Fibroblast of skin of abdomen (primary cell): ENCODE data around the gene PLEKHA5.
"Not testable (repeated sequence)": the region's sequence is repeated elsewhere in the genome, so short reads cannot be mapped to it uniquely, and the experiment has no call there.

Experiments
- DNase-seq: peaks from one replicate; pipeline ENCODE4 v3.0.0-alpha.2; 2013

PLEKHA5 gene

DNA sequence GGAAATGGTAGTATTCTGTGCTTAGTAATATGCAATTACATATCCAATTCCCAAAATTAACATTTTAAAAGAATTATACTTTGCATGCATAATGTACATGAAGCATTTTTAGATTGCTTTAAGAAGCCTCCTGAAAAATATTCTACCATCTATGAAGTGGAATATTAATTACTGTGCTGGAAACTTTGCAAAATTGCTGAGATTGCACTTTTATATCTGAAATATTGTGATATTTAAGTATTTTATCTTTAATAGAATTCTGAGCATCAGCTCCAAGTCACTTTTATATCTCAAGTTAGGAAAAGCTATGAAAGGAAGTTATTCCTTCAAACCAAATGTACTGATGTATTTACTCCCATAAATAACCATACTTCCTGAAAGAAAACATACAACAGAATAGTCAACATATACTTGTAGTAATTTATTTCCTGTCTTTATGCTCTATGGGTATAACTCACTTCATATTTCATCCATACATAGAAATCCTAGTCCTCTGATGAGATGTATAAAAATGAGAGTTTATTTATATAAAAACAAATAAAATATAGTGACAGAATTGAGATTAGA, 152.7 kb downstream of the PLEKHA5 start:
- DNase-seq = no peak

- no peak for DNase-seq
Observed at GRCh38 chr12:19284658-19285057, 155.1 kb downstream of the PLEKHA5 start.

DNA sequence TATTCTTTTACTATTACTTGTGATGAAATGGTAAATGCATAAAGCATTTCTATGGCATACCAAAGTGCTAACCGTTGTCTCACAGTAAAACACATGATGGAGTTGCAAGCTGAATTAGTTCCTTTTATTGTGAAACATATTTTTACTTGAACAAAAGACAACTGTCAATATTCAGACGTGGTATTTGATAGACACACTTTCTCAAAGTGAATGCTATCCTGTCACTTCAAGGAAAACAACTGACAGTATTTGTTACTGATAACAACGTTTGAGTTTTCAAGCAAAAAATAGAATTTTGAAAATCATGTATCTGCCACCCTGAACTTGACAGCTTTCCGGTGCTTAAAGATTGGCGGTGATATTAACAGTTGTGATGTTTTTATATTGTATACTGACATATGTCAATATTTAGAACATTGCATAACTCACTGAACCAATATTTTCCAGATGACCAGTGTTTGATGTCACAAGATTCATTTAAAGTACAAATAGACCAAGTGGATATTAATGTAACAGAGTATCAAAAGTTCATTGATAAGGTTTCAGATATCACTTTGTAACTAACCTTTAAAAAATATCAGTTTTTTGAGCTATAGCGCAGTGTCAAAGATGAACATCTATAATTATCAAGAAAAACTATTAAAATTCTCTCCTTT, 156.4 kb downstream of the PLEKHA5 start:
- DNase-seq = no peak

GRCh38 chr12:19287302-19287701, 157.8 kb downstream of the PLEKHA5 start:
- no peak for DNase-seq

- no peak for DNase-seq
Observed at GRCh38 chr12:19288161-19288560, 158.6 kb downstream of the PLEKHA5 start.

- DNase-seq = peak; percentile 44
Observed at GRCh38 chr12:19288603-19289244, 159.2 kb downstream of the PLEKHA5 start.

DNA sequence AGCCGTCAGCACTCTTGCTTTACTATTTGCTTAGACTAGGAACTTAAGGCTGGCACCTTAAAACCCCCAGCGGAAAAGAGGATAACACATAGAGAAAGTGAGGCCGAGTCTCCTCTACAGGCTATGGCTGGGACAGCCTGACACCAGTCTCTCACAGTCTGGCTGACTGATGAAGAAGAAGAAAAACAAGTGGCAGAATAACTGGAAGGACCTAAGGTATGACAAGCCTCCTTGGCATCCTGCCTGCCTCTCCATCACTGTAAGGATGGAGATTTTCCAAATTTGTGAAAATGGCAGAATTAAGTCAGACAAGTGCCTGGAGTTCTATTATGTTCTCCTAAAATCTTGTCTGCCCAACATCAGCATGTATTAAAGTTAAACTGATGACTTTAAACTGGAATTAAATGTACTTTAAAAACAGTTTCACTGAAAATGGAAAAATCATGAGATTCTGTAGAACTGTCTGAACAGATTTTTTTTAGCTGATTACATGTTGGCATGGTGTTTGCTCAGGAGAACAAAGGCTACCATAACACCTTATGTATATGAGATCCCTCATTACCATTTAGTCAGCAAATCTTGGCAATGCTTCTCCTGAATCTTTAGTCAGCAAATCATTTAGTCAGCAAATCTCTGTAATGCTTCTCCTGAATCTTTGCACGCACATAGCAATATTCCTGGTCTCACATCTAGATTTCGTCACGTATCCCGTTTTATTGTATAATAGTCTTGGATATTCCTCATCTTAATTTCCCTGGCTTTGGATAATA, 169.5 kb downstream of the PLEKHA5 start:
- no peak for DNase-seq

- no peak for DNase-seq
Observed at GRCh38 chr12:19299765-19300164, 170.2 kb downstream of the PLEKHA5 start.

DNA sequence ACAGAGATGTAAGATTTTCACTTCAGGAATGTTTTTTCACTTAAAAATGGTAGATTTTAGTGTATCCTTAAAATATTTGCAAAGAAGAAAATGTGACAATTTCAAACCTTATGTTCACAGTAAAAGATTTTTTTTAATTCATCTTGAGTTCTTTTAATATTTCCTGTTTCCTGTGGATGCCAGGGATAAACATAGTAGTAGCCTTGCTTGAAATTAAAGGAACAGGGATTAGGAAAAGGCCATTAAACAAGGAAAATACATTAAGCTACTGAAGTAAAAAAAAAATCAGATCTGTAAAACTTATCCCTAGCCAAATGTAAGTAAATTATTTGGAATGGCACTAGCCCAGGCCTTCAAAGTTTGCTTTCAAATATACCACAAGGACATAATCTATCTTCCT, 171.7 kb downstream of the PLEKHA5 start:
- DNase-seq = no peak

DNA sequence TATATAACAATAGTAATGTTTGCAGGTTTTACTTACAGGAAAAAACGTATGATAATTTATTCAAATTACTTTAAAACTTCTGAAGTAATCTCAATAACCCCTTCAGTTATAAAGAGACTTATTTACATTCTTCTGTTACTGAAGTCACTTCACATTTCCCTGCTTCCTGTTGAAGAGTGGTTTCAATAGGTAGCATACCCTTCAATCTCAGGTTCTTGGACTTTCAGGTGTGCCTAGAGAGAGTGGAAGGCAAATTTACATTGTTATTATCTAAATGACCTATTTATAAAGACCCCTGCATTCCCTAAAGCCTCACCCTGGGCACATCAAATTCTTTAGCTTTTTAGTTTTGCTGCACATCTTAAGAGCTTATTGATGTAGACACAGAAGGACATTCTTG, 172.2 kb downstream of the PLEKHA5 start:
- no peak for DNase-seq

DNA sequence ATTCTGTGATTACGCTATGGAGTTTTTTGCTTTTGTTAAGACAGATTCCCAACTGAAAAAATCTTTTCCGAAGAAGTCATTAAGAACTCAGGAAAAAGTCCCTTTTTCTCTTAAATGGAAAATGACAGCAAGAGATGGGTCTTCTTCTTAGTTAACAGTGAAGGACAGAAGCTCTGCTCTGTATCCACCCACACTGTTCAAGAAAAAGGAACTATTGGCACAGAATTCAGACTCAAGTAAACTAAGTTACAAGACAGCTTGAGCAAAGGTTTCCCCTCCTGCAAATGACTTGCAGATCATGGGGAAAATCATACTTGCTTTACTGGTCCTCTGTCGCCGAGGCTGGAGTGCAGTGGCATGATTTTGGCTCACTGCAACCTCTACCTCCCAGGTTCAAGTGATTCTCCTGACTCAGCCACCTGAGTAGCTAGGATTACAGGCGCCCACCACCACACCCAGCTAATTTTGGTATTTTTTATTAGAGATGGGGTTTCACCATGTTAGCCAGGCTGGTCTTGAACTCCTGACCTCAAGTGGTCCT, 172.6 kb downstream of the PLEKHA5 start:
- DNase-seq = no peak

DNA sequence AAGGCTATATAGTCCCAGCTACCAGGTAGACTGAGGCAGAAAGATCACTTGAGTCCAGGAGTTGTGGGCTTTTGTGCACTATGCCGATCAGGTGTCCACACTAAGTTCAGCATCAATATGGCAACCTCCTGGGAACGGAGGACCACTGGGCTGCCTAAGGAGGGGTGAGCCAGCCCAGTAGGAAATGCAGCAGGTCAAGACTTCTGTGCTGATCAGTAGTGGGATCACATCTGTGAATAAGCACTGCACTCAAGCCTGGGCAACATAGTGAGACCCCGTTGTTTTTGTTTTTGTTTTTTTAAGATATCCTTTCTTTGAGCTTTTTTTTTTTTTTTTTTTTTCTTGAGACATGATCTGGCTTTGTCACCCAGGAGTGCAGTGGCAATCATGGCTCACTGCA, 174.0 kb downstream of the PLEKHA5 start:
- no peak for DNase-seq

- DNase-seq = no peak
Observed at GRCh38 chr12:19304149-19304750, 174.7 kb downstream of the PLEKHA5 start.

GRCh38 chr12:19305621-19306020, 176.1 kb downstream of the PLEKHA5 start:
- DNase-seq = not testable (repeated sequence)

DNA sequence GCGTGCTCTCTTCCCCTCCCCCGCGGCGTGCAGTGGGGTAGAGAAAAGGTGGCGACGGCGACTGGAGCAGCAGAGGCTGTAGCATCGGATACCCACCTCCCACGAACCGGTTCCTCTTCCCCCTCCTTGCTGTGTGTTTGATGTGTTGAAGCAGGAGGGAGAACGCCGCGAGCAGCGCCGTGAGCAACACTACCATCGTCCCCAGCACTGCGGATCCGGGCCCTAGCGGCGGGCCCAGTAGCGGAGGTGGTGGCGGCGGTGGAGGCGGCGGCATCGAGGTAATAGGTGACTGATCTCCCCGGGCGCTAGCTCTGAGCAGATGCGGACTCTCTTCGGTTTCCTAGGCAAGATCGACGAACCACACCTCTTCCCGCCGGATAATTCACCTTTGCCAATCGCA, 176.8 kb downstream of the PLEKHA5 start:
- no peak for DNase-seq

- DNase-seq = no peak
Observed at GRCh38 chr12:19307451-19307850, 177.9 kb downstream of the PLEKHA5 start.

DNA sequence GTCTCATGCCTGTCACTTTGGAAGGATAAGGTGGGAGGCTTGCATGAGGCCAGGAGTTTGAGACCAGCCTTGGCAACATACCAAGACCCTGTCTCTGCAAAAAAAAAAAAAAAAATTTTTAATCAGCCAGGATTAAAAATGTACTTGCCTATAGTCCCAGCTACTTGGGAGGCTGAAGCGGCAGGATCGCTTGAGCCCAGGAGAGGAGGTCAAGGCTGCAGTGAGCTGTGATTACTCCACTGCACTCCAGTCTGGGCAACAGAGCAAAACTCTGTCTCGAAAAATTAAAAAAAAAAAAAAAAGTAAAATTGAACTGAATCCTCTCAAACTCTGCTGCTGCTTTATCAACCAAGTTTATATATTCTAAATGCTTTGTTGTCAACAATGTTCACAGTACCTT, 181.6 kb downstream of the PLEKHA5 start:
- DNase-seq = no peak

- no peak for DNase-seq
Observed at GRCh38 chr12:19312637-19313036, 183.1 kb downstream of the PLEKHA5 start.

DNA sequence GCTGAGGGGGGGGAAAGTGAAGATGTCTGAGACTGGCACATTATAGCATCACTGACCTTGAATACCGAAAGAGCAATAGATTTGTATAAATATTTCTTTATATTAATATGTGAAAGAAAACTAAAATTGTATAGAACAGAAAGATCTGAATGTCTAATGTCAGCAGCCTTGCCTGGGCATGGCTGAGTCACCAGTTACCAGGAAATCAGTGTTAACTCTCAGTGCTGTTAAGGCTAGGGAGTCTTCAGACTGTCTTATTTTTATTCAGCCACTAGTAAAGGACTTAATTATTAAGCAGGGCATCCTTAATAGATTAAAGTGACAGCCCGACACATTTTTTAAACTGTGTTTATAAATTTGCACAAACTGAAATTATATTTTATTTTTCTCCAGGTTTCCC, 186.9 kb downstream of the PLEKHA5 start:
- DNase-seq = peak; percentile 10

DNA sequence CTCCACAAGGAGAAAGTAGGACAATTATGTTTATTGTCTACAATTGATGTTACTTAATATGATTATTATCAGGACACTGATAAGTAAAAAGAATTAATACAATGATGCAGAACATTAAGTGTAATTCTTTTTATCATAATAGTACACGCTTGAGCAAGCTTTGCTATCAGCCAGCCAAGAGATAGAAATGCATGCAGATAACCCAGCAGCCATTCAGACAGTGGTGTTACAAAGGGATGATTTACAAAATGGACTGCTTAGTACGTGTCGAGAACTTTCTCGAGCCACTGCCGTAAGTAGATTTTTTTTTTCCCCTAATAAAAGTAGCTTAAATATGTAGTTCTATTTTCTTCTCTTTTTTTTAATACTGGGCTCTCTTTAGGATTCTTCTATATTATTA, 192.8 kb downstream of the PLEKHA5 start:
- DNase-seq = no peak

DNA sequence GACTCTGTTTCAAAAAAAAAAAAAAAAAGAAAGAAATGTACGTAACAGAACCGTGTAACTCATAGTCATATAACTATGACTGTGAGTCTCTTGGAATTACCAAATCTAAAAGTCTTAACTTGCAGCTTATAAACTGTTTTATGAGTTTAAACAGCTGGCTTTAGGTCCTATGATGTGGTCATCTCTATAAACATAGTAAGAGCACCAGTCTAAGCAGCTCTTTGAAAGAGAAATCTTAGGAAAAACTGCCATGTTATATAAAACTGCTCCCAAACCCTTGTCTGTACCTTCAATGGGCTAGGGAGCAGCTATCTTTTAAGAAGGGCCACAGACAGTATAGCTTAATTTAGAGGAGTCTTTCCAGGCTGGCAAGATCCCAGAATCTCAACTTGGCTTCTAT, 194.3 kb downstream of the PLEKHA5 start:
- DNase-seq = no peak

DNA sequence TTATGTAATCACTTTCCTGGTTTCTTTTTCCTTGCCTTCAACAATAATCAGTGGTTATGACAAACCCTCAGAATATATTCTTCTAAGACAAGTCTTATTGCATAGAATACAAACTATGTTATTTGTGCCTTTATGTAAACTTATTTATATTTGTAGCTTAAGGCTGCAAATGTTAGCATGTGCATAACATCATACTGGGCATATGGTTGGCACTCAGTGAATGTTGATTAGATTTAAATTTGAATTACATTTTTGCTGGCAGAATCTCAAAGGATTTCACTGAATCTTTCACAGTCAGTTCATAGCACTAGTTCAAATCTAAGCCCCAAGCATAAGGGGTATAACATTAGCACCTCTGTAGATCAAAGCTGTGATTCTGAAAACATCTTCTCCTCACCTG, 196.6 kb downstream of the PLEKHA5 start:
- DNase-seq = no peak

DNA sequence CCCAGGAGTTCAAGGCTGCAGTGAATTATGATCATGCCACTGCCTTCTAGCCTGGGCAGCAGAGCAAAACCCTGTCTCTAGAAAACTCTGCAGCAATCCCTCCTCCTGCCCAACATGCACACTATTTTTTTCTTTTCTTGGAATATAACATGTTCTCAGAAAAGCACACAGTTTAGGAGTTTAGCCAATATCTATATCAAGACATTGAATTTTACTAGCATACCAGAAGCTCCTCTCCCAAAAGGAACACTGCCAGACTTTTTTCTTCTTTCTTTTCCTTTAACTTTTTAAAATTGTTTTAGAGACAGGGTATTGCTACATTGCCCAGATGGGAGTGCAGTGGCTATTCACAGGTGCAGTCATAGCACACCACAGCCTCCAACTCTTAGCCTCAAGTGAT, 202.7 kb downstream of the PLEKHA5 start:
- no peak for DNase-seq
